Neural progenitor cell (in vitro differentiated cells): Measurements from ENCODE around the gene PLPP3.

Source experiments
- EZH2 ChIP-seq: fragments of 200-600 bp; sonication (generic); IDR thresholded peaks from 2 replicates; pipeline ENCODE4 v1.6.1; 2017; ENCODE audit warnings: antibody characterized with exemption, mild to moderate bottlenecking, moderate library complexity
- TF ChIP-seq, protein P1 (sequence below): fragments of 200-600 bp; sonication (generic); IDR thresholded peaks from 2 replicates; pipeline ENCODE4 v1.5.1; 2017; ENCODE audit warnings: antibody characterized with exemption, mild to moderate bottlenecking

DNA sequence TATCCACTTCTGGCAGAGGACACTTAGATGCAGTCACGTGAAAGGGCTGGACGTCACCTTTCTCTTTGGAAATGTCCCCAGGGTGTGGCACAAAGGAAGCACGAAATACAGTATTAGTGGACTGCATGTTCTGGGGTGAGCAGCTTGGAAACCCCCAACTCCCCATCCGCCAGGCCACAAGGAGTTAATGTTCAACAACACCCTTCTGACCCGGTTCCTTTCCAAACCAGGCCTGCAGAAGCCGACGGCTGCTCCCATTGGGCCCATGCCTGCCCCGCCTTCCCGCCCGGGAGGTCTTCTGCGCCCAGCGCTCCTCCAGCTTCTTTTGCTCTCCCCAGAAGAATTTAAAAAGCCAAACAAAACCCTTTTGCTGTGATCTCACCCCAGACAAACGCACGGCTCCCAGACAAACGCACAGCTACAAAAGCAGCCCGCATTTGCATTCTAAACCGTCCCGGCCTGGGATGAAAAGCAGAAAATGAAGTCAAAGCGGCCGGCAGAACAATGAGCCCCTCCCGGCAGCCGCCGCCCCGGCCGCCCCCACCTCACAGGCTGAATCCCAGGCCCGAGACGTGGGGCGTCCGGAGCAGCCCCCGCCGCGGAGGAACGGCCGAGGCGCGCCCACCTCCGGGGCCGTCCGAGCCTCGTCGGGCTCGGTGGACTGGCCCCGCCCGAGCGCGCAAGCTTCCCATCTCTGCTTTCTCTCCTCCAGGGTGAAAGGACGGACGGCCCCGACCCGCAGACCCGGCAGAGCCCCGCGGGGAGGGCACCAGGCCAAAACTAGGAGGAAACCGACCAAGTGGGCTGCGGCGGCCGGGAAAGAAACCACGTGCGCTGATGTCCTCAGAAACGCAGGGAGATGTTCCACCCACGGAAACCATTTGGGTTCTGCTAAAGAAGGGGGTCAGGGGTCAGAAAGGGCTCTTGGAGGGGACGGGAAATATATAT lies 101.9 kb downstream of the PLPP3 start:
- TF ChIP-seq, protein P1, sequence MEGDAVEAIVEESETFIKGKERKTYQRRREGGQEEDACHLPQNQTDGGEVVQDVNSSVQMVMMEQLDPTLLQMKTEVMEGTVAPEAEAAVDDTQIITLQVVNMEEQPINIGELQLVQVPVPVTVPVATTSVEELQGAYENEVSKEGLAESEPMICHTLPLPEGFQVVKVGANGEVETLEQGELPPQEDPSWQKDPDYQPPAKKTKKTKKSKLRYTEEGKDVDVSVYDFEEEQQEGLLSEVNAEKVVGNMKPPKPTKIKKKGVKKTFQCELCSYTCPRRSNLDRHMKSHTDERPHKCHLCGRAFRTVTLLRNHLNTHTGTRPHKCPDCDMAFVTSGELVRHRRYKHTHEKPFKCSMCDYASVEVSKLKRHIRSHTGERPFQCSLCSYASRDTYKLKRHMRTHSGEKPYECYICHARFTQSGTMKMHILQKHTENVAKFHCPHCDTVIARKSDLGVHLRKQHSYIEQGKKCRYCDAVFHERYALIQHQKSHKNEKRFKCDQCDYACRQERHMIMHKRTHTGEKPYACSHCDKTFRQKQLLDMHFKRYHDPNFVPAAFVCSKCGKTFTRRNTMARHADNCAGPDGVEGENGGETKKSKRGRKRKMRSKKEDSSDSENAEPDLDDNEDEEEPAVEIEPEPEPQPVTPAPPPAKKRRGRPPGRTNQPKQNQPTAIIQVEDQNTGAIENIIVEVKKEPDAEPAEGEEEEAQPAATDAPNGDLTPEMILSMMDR, result no peak
- peak; percentile 33 for TF ChIP-seq EZH2
